ENCODE results near the gene RAD51B. TPM values are rescaled to one million over a fixed set of nuclear protein-coding genes. Genes with fewer than 3 reads are reported as not detected.

The RAD51B gene
- total and polyA plus RNA-seq, 9 of the 15 experiments (the other 6 are each of a cell fraction or from before 2014, with no cell fraction given): 8.5 to 17.3 (median 11.3) TPM

DNA sequence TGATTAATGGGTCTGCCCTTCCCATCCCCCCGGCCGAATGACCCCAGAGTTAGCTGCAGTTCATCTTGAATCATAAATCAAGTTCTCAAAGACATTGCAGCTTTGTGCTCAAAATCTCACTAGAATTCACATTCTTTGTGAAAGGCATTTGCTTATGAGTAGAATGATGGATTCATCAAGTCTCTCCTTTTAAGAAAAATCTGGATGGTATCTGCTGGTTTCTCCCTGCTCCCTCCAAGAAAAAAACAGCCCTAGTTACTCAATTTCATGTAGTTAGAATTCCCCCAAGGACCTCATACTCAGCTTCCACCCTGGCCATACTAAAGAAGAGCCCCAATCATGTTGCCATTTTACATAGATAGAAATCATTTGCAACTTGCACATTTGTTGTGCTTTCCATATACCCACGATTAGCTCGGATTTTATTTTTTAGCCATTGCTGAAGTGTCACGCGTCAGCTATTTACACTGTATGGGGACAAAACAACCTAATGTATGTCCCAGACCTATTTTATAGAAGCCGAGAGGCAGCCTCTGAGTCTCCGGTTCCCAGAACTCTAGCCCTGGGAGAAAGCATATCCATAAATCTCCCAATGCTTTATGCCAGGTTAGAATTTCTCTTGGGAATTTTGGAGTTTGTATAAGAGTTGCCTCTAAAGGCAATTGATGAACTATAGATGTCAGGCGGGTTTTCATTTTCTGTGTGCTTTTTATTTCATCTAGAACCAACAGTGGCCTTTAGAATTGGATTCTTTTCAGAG, 673.8 kb downstream of the RAD51B start (continued):
- TF ChIP-seq SAP30 (IDR thresholded peaks at IDR 0.05; ENCODE audit: borderline replicate concordance, insufficient read depth, low read depth, low read length, poor library complexity, severe bottlenecking) (no peak), ZNF253 (CRISPR knock-in tag; conservative IDR thresholded peaks at IDR 0.05) (no peak), NCOA6 (IDR thresholded peaks at IDR 0.05) (no peak), ZNF583 (CRISPR knock-in tag; IDR thresholded peaks at IDR 0.05) (no peak), NFXL1 (CRISPR knock-in tag; IDR thresholded peaks at IDR 0.05) (no peak), ZNF143 (CRISPR knock-in tag; IDR thresholded peaks at IDR 0.05) (no peak)
- TF ChIP-seq, protein P1, sequence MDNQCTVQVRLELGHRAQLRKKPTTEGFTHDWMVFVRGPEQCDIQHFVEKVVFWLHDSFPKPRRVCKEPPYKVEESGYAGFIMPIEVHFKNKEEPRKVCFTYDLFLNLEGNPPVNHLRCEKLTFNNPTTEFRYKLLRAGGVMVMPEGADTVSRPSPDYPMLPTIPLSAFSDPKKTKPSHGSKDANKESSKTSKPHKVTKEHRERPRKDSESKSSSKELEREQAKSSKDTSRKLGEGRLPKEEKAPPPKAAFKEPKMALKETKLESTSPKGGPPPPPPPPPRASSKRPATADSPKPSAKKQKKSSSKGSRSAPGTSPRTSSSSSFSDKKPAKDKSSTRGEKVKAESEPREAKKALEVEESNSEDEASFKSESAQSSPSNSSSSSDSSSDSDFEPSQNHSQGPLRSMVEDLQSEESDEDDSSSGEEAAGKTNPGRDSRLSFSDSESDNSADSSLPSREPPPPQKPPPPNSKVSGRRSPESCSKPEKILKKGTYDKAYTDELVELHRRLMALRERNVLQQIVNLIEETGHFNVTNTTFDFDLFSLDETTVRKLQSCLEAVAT (IDR thresholded peaks at IDR 0.05): no peak
- TF ChIP-seq, protein P2, sequence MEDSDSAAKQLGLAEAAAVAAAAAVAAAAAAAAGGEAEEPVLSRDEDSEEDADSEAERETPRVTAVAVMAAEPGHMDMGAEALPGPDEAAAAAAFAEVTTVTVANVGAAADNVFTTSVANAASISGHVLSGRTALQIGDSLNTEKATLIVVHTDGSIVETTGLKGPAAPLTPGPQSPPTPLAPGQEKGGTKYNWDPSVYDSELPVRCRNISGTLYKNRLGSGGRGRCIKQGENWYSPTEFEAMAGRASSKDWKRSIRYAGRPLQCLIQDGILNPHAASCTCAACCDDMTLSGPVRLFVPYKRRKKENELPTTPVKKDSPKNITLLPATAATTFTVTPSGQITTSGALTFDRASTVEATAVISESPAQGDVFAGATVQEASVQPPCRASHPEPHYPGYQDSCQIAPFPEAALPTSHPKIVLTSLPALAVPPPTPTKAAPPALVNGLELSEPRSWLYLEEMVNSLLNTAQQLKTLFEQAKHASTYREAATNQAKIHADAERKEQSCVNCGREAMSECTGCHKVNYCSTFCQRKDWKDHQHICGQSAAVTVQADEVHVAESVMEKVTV (CRISPR knock-in tag; IDR thresholded peaks at IDR 0.05): no peak

Measured in K562 (cell line).